HTR-8/SVneo (cell line): ENCODE measurements around the gene AFDN.
"Not testable (repeated sequence)": the region's sequence is repeated elsewhere in the genome, so short reads cannot be mapped to it uniquely, and the experiment has no call there.

Experiments
- DNase-seq: peaks from one replicate; pipeline ENCODE4 v3.0.0; 2011; ENCODE audit warnings: low spot score, mixed read lengths; ENCODE audit not compliant: insufficient read length
- FAIRE-seq: peaks from 2 replicates; lab custom pipeline; 2011; peaks lifted over from hg19 to GRCh38; lab: Jason Lieb, UNC

AFDN gene

DNA sequence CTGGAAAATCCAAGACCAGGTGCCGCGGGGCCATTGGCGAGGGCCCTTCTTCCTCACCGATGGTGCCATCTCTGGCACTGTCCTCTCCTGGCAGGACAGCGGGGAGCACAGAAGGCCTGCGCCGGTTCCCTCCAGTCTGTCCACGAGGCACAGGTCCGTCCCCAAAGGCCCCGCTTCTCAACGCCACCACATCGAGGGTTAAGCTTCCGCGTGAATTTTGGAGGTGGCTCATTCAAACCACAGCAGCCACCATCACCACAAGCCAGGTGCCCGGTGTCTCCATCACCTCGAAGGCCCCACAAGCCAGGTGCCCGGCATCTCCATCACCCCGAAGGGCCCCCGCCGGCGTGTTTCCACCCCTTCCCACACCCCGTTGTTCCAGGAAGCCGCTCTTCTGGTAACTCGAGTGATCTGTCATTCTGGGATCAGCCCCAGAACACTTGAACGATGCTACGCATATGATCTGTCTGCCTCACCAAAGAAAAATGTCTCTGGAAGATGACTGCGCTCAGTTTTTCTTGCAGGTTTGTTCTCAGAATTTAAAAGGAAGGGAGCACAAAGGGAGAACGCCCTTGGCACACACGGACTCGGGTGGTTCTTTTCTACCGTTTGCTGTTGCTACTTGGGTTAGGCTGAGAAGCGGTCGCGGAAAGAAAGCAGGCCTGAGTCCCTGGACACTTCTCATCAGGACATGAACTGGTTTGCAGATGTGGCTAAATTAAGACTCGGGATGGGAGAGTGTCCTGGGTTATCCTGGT is 160.9 kb downstream of the AFDN start:
- DNase-seq = no peak
- FAIRE-seq = no peak

DNA sequence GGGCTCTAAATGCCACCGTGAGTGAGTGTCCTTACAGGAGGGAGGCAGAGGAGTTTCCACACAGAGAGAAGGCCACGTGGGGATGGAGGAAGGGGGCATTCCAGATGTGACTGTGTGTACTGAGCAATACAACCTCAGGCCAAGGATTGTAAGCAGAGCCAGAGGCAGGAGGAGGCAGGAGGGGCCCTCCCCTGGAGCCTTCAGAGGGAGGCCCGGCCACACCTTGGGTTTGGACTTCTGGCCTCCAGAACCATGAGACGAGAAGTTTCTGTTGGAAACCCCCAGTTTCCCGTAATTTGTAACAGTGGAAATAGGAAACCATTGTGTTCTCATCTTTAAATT is 161.4 kb downstream of the AFDN start:
- FAIRE-seq = no peak
- no peak for DNase-seq

DNA sequence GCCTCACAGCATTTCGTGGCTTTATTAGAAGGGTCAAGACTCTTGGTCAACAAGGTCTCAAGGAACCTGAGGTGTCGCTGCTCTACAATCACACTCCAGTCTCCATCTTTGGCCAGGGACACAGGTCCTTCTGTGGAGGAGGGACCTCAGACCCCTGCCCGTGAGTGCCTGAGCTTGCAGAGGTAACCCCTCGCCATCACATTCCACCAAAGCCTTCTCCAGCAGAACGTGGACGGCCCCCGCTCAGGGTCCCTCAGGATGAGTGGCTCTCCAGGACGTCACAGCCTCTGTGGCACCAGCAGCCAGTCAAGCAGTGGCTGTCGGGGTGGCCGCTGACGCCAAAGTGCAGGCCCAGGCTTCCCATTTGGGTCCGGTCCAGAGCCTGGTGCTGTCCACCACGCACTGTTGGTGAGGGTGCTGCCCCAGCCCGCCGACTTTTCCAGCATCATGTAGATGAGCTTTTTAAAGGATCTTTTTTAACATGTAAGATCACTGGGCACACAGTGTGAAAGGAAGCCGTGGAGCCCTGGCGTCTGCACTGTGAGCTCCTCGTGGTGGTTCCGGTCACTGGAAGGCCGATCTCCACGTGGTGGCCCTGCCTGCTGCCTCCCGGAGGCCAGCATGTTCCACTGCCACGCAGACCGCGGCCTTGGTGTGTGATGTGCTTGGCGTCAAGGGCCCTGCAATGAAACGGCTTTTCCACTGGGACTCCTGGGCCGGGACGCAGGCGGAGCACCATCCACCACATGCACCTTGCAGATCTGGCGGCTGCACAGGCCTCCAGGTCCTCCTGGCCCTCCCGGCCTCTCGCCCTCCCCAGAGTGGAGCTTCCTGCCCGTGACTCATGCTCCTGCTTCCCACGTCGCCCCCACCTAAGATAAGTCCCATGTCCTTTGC is 162.5 kb downstream of the AFDN start:
- DNase-seq (no peak), FAIRE-seq (no peak)

DNA sequence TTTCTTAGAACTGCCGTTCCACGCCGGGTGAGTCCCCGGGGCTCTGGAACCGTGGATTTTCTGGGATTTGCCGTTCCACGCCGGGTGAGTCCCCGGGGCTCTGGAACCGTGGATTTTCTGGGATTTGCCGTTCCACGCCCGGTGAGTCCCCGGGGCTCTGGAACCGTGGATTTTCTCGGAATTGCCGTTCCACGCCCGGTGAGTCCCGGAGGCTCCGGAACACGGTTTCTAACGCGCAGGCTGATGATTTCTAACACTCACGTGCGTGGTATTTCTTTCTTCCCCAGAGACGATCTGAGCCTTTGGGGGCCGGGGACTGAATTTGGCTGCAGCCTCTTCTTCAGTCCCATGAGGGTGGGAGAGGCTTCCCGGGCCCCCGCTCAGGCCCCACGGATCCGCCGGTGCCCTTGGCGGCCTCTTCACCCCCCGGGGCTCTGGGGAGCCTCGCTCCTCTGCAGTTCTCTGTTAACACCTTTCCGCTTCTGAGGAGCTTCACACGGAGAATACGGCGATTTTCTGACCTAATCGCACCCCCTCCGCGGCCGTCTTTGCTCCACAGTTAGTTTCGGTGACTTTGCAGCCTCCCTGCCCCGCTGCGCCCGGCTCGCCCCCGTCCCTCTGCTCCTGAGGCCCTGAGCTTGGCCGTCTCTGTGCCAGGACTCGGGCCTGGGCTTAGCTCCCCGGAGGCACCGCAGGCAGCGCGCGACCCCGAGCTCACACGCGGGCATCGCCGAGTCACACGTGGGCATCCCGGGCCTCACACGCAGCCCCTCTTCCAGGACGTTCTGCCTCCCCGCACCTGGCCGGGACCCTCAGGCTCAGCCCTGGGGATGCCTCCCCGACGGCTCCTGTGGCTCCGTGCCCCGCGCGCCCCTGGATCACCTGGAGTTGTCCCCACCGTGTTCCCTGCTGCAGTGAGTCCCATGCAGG is 163.6 kb downstream of the AFDN start:
- DNase-seq (no peak), FAIRE-seq (no peak)

DNA sequence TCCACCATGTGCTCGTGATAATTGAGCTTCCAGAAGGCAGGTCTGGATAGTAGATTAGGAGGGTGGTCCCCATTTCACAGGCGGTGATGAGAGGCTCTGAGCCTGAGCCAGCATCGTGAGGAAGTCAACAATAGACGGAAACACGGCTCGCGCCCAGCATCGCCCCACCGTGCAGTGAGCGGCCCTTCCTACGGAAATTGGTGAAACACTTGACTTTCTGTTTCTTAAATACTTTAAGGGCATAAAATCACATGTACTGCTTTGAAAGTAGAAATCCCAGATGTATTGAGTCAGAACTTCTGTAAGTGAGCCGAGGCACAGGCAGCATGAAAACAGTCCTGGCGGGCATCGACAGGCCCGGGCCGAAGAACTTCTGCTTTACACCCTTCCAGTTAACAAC is 166.5 kb downstream of the AFDN start:
- DNase-seq (no peak), FAIRE-seq (no peak)

DNA sequence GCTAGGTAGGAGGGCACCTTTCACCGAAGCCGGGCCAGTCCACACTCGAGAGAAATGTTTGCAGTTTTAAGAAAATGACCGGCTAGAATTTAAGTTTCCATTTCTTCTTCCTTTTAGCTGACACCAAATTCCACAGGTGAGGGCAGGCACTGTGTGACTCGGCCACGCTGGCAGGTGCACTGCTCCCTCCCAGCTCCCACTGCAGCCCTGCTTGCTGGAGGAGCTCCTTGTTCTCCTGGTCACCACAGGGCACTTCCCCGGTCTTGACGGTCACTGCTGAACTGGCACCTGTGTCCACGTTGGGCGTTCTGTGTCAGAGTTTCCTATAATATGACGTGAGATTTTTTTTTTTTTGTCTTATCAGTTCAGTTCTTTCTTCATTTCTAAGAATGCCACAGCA is 167.1 kb downstream of the AFDN start:
- FAIRE-seq = no peak
- DNase-seq = no peak

DNA sequence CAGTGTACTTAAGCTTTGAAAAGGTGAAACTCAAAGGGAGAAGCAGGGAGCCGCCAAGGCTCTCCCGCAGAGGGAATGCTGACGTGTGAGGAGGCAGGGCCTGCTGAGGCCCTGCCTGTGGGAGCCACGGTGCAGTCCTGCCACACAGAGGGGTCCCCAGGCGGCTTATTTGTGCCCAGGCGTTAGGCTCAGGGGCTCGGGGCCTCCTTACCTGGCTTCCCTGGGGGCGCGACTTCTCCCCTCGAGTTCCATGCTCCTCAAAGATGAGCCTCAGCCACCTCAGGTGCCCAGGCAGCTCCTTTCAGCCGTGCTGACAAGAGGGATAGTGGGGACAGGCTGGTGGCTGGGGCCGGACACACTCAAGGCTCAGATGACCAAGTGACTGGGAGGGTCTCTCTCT is 168.6 kb downstream of the AFDN start:
- no peak for FAIRE-seq
- DNase-seq = no peak

DNA sequence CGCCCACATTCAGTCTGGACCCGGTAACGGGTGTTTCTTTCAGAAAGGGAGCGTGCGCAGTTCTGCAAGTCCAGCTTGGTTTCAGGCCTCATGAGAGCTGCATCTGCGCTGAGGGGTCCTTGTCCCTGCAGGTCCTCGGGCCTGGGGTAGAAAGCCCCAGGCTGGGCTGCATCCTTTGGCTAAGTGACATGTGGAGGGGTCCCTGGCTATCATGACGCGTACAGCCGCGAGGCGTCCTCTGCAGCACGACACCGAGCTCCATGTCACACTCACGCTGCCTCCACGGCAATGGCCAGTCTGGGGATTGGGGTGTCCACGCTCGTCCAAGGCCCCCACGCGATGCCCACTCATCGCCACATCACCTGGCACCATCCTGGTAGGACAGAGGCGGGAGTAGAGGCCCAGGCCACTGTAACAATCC is 169.0 kb downstream of the AFDN start:
- no peak for FAIRE-seq
- DNase-seq = no peak

DNA sequence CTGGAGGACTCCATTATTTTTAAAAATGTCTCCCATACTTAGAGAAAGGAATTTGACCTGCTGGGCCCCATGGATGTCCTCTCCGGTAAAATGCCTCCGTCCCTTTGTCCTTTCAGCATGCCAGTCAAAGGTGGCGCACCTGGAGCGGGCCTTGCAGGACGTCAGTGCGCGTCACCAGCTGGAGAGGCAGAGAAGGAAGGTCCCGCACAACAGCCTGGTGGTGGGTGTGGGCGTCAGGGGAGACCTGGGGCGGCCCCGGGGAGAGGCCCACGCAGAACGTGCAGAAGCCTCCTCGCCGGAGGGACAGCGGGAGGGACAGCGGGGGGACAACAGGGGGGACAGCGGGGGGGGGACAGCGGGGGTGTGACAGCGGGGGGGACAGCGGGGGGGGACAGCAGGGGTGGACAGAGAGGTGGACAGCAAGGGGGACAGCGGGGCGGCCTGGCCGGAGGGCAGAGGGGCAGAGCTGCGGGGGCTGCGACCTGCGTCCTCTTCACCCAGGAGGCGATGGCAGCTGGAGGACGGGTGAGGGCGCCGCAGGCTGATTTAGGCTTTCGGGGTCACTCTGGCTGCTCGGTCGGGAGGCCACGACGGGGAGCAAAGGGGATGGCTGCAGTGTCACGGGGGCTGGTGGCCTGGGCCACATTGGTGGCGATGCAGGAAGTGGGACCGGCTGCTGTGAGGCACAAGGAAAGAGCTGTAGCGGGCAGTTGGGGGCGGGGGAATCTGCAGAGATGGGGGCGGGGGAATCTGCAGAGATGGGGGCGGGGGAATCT is 169.9 kb downstream of the AFDN start:
- DNase-seq = no peak
- FAIRE-seq = no peak

DNA sequence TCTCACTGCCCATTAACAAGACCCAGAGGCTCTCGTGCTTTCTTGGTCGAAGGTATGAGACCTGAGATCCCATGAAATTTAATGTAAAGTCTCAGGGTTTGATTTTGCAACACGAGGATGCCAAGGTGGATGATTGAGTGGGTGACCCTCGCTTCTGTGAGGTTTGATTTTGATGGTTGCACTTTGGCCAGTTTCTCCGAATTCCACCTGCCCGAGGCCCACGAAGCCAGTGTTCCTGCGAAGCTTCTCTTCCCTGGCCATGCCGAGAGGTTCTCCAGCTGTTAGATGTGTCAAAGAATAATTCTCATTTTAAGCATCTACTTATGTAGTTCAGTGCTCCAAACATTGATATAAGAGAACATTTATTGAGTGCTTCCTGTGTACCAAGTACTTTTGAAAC is 170.9 kb downstream of the AFDN start, which contains the start of gene KIF25:
KIF25 (plus strand) TSS at position 30 of the 400 bp plus-strand sequence. CDS start 31,915 bp downstream, outside the sequence.
- DNase-seq = no peak
- FAIRE-seq = no peak

DNA sequence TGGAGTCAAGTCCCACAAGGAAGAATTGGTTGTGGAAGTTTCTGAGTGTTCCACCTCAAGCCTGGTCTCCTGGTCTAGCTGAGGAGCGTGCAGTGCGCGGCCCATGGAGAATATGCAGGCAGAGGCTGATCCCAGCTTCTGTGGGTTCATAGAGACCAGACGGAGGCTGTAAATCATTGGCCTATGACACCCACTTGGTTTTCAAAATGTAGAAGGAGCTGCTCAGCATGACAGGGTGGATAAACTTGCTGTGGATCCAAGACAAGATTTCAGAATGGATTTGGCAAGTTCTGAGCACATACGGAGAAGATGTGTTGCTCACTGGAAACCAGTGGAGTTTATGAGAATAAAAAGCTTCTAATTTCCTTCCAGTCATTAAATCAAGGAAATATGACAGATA is 171.5 kb downstream of the AFDN start:
- no peak for DNase-seq
- no peak for FAIRE-seq

DNA sequence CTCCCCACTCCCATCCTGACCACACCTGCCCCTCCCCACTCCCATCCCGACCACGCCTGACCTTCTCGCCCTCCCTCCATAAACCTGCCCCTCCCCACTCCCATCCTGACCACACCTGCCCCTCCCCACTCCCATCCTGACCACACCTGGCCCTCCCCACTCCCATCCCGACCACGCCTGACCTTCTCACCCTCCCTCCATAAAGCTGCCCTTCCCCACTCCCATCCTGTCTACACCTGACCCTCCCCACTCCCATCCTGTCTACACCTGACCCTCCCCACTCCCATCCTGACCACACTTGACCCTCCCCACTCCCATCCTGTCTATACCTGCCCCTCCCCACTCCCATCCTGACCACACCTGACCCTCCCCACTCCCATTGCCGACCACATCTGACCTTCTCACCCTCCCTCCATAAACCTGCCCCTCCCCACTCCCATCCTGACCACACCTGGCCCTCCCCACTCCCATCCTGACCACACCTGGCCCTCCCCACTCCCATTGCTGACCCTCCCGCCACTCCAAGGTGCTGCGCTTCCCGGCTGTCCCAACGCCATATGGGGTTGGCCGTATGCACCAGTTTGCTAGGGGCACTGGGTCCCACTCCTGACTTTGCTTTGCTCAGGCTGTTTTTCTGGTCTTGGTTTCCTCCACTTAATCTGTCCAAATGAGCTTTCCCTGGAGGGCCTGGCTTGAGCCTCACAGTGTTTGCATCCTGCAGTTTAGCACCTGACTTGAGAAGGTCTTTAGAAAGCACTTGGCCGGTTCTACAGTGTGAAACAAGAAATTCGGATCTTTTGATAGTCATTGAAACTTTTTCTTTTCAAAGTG is 173.7 kb downstream of the AFDN start:
- FAIRE-seq = no peak

DNA sequence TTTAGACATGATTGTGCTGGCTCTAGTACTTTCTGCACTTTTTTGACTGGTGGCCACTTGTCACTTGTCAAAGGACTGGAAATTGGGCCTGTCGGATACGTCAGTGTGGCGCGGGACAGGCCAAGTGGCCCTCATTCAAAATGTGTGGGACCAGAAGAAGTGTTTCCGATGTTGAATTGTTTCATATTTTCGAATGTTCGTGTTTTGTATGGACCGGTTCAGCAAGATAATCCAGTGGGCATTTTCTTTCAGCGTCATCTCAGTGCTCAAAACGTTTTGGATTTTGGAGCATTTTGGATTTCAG is 174.3 kb downstream of the AFDN start:
- no peak for FAIRE-seq
- no peak for DNase-seq

More for the DNA sequence above, 173.7 kb downstream of the AFDN start:
- DNase-seq = no peak

DNA sequence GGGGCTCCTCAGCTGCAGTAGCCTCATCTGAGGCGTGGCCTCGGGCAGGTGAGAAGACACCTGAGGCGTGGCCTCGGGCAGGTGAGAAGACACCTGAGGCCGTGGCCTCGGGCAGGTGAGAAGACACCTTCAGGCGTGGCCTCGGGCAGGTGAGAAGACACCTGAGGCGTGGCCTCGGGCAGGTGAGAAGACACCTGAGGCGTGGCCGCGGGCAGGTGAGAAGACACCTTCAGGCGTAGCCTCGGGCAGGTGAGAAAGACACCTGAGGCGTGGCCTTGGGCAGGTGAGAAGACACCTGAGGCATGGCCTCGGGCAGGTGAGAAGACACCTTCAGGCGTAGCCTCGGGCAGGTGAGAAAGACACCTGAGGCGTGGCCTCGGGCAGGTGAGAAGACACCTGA is 174.8 kb downstream of the AFDN start:
- DNase-seq, FAIRE-seq: not testable (repeated sequence)

DNA sequence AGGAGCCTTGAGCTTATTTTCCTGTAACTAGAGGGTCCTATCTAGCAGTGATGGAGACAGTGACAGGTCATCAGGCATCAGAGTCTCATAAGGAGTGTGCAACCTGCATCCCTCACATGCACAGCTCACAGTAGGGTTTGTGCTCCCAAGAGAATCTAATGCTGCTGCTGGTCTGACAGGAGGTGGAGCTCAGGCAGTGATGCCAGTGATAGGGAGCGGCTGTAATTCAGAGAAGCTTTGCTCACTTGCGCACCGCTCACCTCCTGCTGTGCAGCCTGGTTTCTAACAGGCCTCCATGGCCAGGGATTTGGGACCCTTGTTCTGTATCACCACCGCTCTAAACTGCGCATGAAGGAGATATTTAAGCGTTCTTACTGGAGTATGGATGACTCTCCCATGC is 176.1 kb downstream of the AFDN start:
- DNase-seq = no peak
- FAIRE-seq = no peak

DNA sequence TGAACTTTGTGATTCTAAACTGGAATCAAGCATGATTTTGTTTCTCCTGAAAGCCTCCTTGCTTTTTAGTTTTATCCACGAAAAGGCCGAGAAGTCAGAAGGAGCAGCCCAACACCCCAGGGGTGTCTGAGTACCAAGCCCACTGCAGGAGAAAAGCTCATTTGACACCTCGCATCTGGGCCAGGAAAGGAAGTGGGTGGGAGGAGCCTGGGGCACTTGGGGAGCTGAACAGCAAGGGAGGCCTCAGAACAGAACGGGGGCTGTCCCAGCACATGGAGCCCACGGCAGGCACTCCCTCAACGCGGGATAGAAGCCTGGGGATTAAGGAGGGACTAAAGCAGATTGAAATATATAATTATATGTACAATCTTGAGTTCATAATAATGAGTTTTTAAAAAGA is 177.3 kb downstream of the AFDN start:
- no peak for DNase-seq
- FAIRE-seq = no peak

DNA sequence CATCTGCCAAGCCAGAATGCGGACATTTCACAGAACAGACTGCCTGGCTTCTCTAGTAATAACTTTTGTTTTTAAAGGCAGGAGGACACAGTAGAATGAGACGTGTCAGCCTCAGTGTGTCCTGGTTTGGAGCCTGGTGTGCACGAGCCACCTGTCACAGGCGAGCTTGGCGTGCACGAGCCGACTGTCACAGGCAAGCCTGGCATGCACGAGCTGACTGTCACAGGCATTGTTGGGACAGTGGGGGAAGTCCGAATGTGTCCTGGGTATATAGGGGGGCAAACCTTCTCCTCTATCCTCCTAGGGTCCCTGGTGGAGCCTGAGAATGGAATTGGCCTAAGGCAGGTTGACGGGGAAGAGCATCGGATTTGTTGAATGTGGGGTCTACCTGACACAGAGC is 178.2 kb downstream of the AFDN start:
- no peak for DNase-seq
- no peak for FAIRE-seq

DNA sequence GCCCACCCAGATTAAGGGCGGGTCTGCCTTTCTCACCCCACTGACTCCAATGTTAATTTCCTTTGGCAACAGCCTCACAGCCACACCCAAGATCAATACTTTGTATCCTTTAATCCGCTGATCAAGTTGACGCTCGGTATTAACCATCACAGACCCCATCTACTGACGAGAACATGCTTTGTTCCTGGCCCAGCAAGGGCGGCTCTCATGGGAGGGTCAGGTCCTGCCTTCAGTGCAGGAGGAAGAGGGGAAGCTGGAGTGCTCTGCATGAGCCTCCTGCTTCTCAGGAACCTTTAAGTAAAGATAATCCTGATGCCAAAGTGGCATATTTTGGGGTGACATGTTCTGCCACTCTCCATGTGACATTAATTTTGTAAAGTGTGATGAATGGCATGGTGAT is 179.1 kb downstream of the AFDN start:
- FAIRE-seq = no peak
- no peak for DNase-seq
